Karpas-422 (cell line): ENCODE data around the gene REG4. TPM values are rescaled to one million over a fixed set of nuclear protein-coding genes. Genes with fewer than 3 reads are reported as not detected.
A peak's percentile ranks its signal among the peaks of the same experiment; 100 is the strongest.
"Not testable (repeated sequence)": the region's sequence is repeated elsewhere in the genome, so short reads cannot be mapped to it uniquely, and the experiment has no call there.

ENCODE experiments used
- DNase-seq: peaks from one replicate; pipeline ENCODE4 v3.0.0-alpha.2; 2015
- H2AFZ ChIP-seq: fragments of 200-600 bp; sonication (generic); 2 replicates; pipeline ENCODE4 v1.6.1; 2014; ENCODE audit warnings: antibody characterized with exemption, low read length, mixed read lengths
- H3K27ac ChIP-seq: fragments of 200-600 bp; sonication (generic); 2 replicates; pipeline ENCODE4 v1.5.1; 2014; ENCODE audit warnings: mild to moderate bottlenecking, low read length, moderate library complexity
- H3K27me3 ChIP-seq: fragments of 200-600 bp; sonication (generic); 2 replicates; pipeline ENCODE4 v1.6.1; 2014; ENCODE audit warnings: low read length, mixed read lengths
- H3K36me3 ChIP-seq: fragments of 200-600 bp; sonication (generic); 2 replicates; pipeline ENCODE4 v1.6.1; 2014; ENCODE audit warnings: low read length, mixed read lengths; ENCODE audit not compliant: insufficient read depth
- H3K4me1 ChIP-seq: fragments of 200-600 bp; sonication (generic); 2 replicates; pipeline ENCODE4 v1.6.1; 2014; ENCODE audit warnings: mild to moderate bottlenecking, low read length, mixed read lengths
- H3K4me2 ChIP-seq: fragments of 200-600 bp; sonication (generic); 2 replicates; pipeline ENCODE4 v1.6.1; 2014; ENCODE audit warnings: low read length, low read depth, mild to moderate bottlenecking; ENCODE audit not compliant: poor library complexity, severe bottlenecking
- H3K4me3 ChIP-seq: fragments of 200-600 bp; sonication (generic); 2 replicates; pipeline ENCODE4 v1.5.1; 2014; ENCODE audit warnings: mild to moderate bottlenecking, antibody characterized with exemption, low read length, mixed read lengths
- H3K79me2 ChIP-seq: fragments of 200-600 bp; sonication (generic); 2 replicates; pipeline ENCODE4 v1.6.1; 2014; ENCODE audit warnings: mild to moderate bottlenecking, low read length, mixed read lengths
- H3K9ac ChIP-seq: fragments of 200-600 bp; sonication (generic); 2 replicates; pipeline ENCODE4 v1.6.0; 2014; ENCODE audit warnings: low read length
- H3K9me2 ChIP-seq: fragments of 200-600 bp; sonication (generic), shearing (Covaris generic); replicated peaks from 2 replicates; pipeline ENCODE4 v1.6.0; 2014; ENCODE audit warnings: mild to moderate bottlenecking, low read length, moderate library complexity; ENCODE audit not compliant: insufficient read depth
- H3K9me3 ChIP-seq: fragments of 300-700, 200-600 bp; sonication (generic); 2 replicates; pipeline ENCODE4 v1.6.1; 2014; ENCODE audit warnings: low read length, mixed read lengths
- H4K20me1 ChIP-seq: fragments of 200-600 bp; sonication (generic); 2 replicates; pipeline ENCODE4 v1.6.1; 2014; ENCODE audit warnings: mild to moderate bottlenecking, antibody characterized with exemption, low read length, low read depth; ENCODE audit not compliant: insufficient read depth
- total RNA-seq: library from RNA; depleted of rRNA; stranded (reverse); fragments of >200 nt; shearing (Covaris generic); gene quantifications from 2 replicates; pipeline ENCODE4 v1.2.3, GENCODE V29; 2014; ENCODE audit warnings: low replicate concordance; rRNA removed

Gene REG4
- total RNA-seq, result not detected in 2 replicates

DNA sequence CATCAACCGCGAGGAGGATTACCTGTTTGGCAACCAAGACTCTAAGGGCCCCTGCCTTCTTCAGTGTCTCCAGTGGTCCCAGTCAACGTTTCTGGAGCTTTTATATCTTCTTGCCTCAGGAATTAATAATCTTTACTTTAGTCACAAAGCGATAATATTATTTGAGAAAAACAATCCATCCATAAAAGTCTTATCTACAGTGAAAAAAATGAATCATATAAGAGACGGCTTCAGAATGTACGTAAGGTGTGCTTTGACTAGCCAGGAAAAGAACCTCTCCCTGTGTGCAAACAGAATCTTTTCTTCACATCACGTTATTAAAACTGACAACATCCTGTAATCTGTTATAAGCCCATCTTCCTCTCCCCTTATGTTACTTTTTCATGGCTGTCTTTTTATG lies at the start of gene REG4:
REG4 (minus strand) TSS at position 74 of the 400 bp plus-strand sequence. CDS start 2,691 bp downstream, outside the sequence.
- H3K9ac ChIP-seq, result no peak within 1 kb of the TSS
- H3K9me3 ChIP-seq, result no peaks in the 10 kb centered on the region
- no peak within 1 kb of the TSS for H3K4me2 ChIP-seq
- no peaks in the 10 kb centered on the region for H3K79me2 ChIP-seq
- H3K36me3 ChIP-seq, result no peaks in the 10 kb centered on the region
- no peaks in the 10 kb centered on the region for H3K4me1 ChIP-seq
- no peak within 1 kb of the TSS for H3K4me3 ChIP-seq
- H4K20me1 ChIP-seq, result no peaks in the 10 kb centered on the region
- H3K9me2 ChIP-seq, result no peaks in the 10 kb centered on the region
- no peak within 1 kb of the TSS for H2AFZ ChIP-seq
- no peak within 1 kb of the TSS for H3K27ac ChIP-seq
- no peaks in the 10 kb centered on the region for H3K27me3 ChIP-seq
- no peak for DNase-seq

DNA sequence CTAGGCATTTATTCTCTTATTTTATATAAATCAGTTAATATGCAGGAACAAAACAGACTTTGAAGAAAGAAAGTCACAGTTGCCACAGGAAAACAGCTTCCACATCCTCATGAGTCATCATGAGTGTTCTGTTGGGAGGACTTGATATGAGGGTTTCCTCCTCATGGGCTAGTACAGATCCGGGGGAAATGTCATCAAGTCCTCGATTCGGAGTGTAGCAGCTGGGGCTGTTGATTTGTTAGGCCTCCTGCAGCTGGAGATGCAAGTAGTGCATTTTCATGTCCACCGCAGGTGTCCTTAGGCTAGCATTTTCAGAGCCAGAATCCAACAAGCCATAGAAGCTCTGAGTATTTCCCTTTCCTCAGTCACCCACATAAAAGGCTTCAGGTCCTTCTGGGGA lies 48.4 kb upstream of the REG4 start:
- H3K4me3 ChIP-seq, result no peak overlapping the region
- H4K20me1 ChIP-seq, result no peaks in the 10 kb centered on the region
- H3K27me3 ChIP-seq, result no peaks in the 10 kb centered on the region
- H3K9me3 ChIP-seq, result no peaks in the 10 kb centered on the region
- H3K4me1 ChIP-seq, result no peaks in the 10 kb centered on the region
- no peak overlapping the region for H3K27ac ChIP-seq
- H3K9ac ChIP-seq, result no peak overlapping the region
- no peak overlapping the region for H3K4me2 ChIP-seq
- DNase-seq, result no peak
- no peaks in the 10 kb centered on the region for H3K36me3 ChIP-seq
- no peaks in the 10 kb centered on the region for H3K79me2 ChIP-seq
- H2AFZ ChIP-seq, result no peak overlapping the region
- no peaks in the 10 kb centered on the region for H3K9me2 ChIP-seq

DNA sequence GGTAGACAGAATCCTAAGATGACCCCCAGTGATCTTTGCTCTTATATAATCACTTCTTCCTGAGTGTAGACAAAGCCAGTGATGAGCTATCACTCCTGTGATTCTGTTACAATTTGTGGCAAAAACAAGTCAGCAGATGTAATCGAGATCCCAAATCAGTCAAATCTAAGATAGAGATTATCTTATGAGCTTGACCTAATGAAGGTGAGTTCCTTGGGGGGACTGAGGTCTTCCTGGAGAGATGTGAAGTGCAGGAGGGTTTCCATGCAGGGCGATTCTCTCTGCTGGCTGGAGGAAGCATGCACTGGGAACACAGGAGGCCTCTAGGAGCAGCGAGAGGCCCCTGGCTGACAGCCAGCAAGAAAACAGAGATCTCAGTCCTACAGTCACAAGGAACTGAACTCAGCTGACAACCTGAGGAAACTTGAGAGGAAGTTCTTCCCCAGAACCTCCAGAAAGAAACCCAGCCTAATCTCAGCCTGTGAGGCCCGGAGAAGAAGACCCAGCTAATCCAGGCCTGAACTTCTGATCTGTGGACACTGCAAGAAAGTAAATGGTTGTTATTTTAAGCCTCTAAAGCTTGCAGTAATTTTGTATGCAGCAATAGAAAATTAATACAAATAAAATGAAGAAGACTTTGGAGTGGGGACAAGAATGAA lies 47.4 kb upstream of the REG4 start:
- H3K4me3 ChIP-seq, H3K27me3 ChIP-seq, H3K9ac ChIP-seq, H3K4me2 ChIP-seq, H3K27ac ChIP-seq, H3K9me2 ChIP-seq, H3K79me2 ChIP-seq, H3K9me3 ChIP-seq, H2AFZ ChIP-seq, DNase-seq, H3K4me1 ChIP-seq, H4K20me1 ChIP-seq, H3K36me3 ChIP-seq: not testable (repeated sequence)

DNA sequence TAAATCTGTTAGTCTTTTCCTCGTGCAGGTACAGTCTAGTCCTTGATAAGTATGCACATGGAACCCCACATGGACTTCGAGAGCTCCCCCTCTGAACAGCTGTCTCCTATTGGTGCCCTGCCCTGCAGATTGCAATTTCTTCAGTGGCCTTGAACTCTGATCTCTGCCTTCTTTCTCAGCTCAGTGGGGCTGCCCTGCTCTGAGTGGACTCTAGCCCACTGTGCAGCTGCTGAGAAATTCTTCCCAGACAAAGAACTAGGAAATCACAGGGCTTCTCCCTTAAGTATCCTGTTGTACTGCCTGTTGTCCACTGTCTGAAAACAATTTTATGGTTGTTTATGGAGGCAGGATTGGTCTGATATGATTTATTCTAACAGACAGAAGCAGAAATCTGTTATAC lies 46.9 kb upstream of the REG4 start:
- H3K36me3 ChIP-seq, result no peaks in the 10 kb centered on the region
- no peaks in the 10 kb centered on the region for H3K9me2 ChIP-seq
- no peaks in the 10 kb centered on the region for H4K20me1 ChIP-seq
- H3K4me3 ChIP-seq, result no peak overlapping the region
- H3K9me3 ChIP-seq, result no peaks in the 10 kb centered on the region
- no peak overlapping the region for H3K9ac ChIP-seq
- H3K27me3 ChIP-seq, result no peaks in the 10 kb centered on the region
- H3K27ac ChIP-seq, result no peak overlapping the region
- H3K4me2 ChIP-seq, result no peak overlapping the region
- H3K79me2 ChIP-seq, result no peaks in the 10 kb centered on the region
- no peak overlapping the region for H2AFZ ChIP-seq
- H3K4me1 ChIP-seq, result no peaks in the 10 kb centered on the region
- no peak for DNase-seq

DNA sequence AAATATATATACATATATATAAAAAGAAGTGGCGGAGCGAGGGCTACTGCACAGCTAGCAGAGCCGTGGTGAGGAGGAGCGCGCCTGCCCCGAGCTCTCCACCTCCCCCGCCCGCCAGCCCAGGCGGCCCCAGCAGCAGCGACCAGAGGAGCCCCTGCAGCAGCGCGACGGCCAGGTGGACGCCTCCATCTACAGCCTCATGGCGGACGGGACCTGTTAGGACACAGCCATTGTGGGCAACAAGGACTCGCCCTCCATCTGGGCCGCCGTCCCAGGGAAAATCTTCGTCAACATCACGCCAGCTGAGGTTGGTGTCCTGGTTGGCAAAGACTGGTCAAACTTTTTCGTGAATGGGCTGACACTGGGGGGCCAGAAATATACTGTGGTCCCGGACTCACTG lies 41.9 kb upstream of the REG4 start:
- no peaks in the 10 kb centered on the region for H3K9me3 ChIP-seq
- no peak overlapping the region for H2AFZ ChIP-seq
- H3K4me1 ChIP-seq, result 0 out of 2 replicates have a peak, but pooled peaks cover 3% of the 10 kb centered on the region
- no peaks in the 10 kb centered on the region for H3K9me2 ChIP-seq
- no peaks in the 10 kb centered on the region for H3K27me3 ChIP-seq
- no peak overlapping the region for H3K4me2 ChIP-seq
- H3K9ac ChIP-seq, result no peak overlapping the region
- H3K79me2 ChIP-seq, result no peaks in the 10 kb centered on the region
- DNase-seq, result no peak
- H4K20me1 ChIP-seq, result no peaks in the 10 kb centered on the region
- H3K4me3 ChIP-seq, result no peak overlapping the region
- H3K36me3 ChIP-seq, result no peaks in the 10 kb centered on the region
- H3K27ac ChIP-seq, result no peak overlapping the region

DNA sequence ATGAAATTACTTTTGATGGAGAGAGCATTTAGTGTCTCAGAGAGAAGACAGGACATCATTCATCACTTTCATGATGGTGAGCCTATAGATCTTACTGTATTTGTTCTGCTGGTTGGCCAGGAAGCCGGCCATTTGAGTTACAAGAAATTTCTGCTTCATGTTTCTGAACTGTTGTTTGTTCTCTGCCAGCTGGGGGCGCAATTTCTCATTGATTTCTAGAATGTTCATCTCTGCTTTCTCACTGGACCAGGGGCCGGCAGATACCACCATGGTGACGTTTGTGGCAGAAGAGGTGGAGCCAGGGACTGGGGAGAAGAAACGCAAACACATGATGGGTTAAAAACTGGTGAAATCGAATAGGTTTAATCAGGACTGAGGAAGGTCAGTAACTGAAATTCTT lies 32.9 kb upstream of the REG4 start:
- not testable (repeated sequence) for H2AFZ ChIP-seq, H3K4me2 ChIP-seq

DNA sequence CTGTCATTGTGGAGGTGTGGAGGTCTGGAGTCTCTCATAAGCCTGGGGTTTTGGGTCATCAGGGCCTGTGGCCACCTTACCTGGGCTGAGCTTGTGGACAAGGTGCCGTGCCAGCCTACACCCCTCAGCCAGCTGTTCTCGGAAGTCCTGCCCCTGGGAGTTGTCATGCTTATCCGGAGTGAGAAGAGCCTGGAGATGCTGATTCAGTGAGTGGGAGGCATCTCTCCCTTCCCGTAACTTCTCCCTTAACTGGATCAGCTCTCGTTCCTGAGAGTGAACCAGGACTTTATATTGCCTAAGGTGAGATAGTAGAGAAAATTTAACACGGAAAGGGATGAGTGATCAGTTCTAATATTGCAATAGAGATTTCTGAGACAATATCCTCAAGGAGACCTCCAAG lies 30.0 kb upstream of the REG4 start:
- Histone ChIP-seq H3K27me3 (no peaks in the 10 kb centered on the region), H2AFZ (no peak overlapping the region), H4K20me1 (no peaks in the 10 kb centered on the region), H3K79me2 (no peaks in the 10 kb centered on the region), H3K4me1 (no peaks in the 10 kb centered on the region), H3K9me2 (no peaks in the 10 kb centered on the region), H3K27ac (no peak overlapping the region), H3K4me2 (no peak overlapping the region), H3K4me3 (no peak overlapping the region), H3K36me3 (no peaks in the 10 kb centered on the region), H3K9ac (no peak overlapping the region), H3K9me3 (no peaks in the 10 kb centered on the region)
- DNase-seq, result no peak

More for the DNA sequence above, 32.9 kb upstream of the REG4 start:
- H3K4me1 ChIP-seq, H3K9me3 ChIP-seq, H3K9me2 ChIP-seq, H3K79me2 ChIP-seq, H3K9ac ChIP-seq, H3K27me3 ChIP-seq, H3K4me3 ChIP-seq, H4K20me1 ChIP-seq, H3K27ac ChIP-seq, H3K36me3 ChIP-seq: not testable (repeated sequence)
- peak; percentile 60 for DNase-seq

DNA sequence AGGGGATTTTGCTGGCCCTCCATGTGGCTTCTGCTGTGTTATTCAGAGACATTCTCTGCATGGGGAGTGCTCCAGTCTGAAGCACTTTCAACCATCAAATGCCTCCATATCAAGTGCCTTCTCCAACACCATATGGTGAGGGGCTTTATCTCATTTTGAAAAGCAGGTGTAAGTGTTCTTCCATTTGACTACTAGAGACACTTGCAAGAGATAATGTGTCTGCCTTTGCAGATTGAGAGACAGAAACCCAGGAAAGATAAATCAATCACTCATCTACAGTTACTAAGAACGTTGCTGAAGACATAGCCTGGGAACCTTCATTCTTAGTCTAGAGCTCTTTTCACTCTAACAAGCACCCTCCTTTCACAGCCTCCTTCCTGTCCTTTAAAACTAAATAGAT lies 29.5 kb upstream of the REG4 start:
- H3K4me2 ChIP-seq, result no peak overlapping the region
- no peak overlapping the region for H3K9ac ChIP-seq
- H3K27me3 ChIP-seq, result no peaks in the 10 kb centered on the region
- H4K20me1 ChIP-seq, result no peaks in the 10 kb centered on the region
- H3K4me3 ChIP-seq, result no peak overlapping the region
- H3K4me1 ChIP-seq, result no peaks in the 10 kb centered on the region
- no peak overlapping the region for H3K27ac ChIP-seq
- no peaks in the 10 kb centered on the region for H3K9me3 ChIP-seq
- no peaks in the 10 kb centered on the region for H3K79me2 ChIP-seq
- H3K9me2 ChIP-seq, result no peaks in the 10 kb centered on the region
- H2AFZ ChIP-seq, result no peak overlapping the region
- no peak for DNase-seq
- no peaks in the 10 kb centered on the region for H3K36me3 ChIP-seq
